NCI-H2227 (cell line): ENCODE results near the gene EXO1.

Experiments
- DNase-seq: peaks from one replicate; lab custom pipeline; 2025; ENCODE audit not compliant: unreplicated experiment; lab: John Stamatoyannopoulos, UW

Gene EXO1

GRCh38 chr1:241888232-241888631, 40.2 kb downstream of the EXO1 start:
- DNase-seq = no peak

- no peak for DNase-seq
Observed at GRCh38 chr1:241891296-241891695, 43.3 kb downstream of the EXO1 start.

GRCh38 chr1:241894016-241894415, 46.0 kb downstream of the EXO1 start:
- no peak for DNase-seq

GRCh38 chr1:241895013-241895412, 47.0 kb downstream of the EXO1 start:
- no peak for DNase-seq

GRCh38 chr1:241896670-241896962, 48.6 kb downstream of the EXO1 start:
- DNase-seq = no peak

GRCh38 chr1:241899210-241899609, 51.2 kb downstream of the EXO1 start:
- no peak for DNase-seq

GRCh38 chr1:241900381-241900780, 52.4 kb downstream of the EXO1 start:
- DNase-seq = no peak

GRCh38 chr1:241902391-241903065, 54.5 kb downstream of the EXO1 start:
- DNase-seq = no peak

GRCh38 chr1:241916196-241916595, 68.2 kb downstream of the EXO1 start:
- DNase-seq = no peak

GRCh38 chr1:241917487-241917886, 69.5 kb downstream of the EXO1 start:
- DNase-seq = no peak

GRCh38 chr1:241918879-241919278, 70.9 kb downstream of the EXO1 start:
- no peak for DNase-seq

- no peak for DNase-seq
Observed at GRCh38 chr1:241924080-241924808, 76.2 kb downstream of the EXO1 start.

GRCh38 chr1:241926141-241926540, 78.1 kb downstream of the EXO1 start:
- DNase-seq = no peak

GRCh38 chr1:241927321-241927720, 79.3 kb downstream of the EXO1 start:
- no peak for DNase-seq

GRCh38 chr1:241932845-241933244, 84.8 kb downstream of the EXO1 start:
- no peak for DNase-seq

- DNase-seq = peak; percentile 85
Observed at GRCh38 chr1:241934201-241934848, 86.3 kb downstream of the EXO1 start.

- no peak for DNase-seq
Observed at GRCh38 chr1:241934866-241935265, 86.9 kb downstream of the EXO1 start.
